Measurements from ENCODE around the gene EPB41L2. TPM values are rescaled to one million over a fixed set of nuclear protein-coding genes. Genes with fewer than 3 reads are reported as not detected.
A peak's percentile ranks its signal among the peaks of the same experiment; 100 is the strongest.

Gene EPB41L2
- total RNA-seq, 1 experiment from 2014 or later, result 17.5 TPM

- DNase-seq (ENCODE audit: low spot score), result no peak
Observed at GRCh38 chr6:130865793-130866192, 197.3 kb downstream of the EPB41L2 start.

- DNase-seq (ENCODE audit: low spot score), result no peak
Observed at GRCh38 chr6:130864344-130864743, 198.7 kb downstream of the EPB41L2 start.

- DNase-seq (ENCODE audit: low spot score), result no peak
Observed at GRCh38 chr6:130863415-130864230, 199.4 kb downstream of the EPB41L2 start.

GRCh38 chr6:130862370-130862769 is 200.7 kb downstream of the EPB41L2 start:
- DNase-seq (ENCODE audit: low spot score), result no peak

- DNase-seq (ENCODE audit: low spot score), result no peak
Observed at GRCh38 chr6:130859161-130859867, 203.7 kb downstream of the EPB41L2 start.

- no peak for DNase-seq (ENCODE audit: low spot score)
Observed at GRCh38 chr6:130858498-130859160, 204.4 kb downstream of the EPB41L2 start.

GRCh38 chr6:130858054-130858453 is 205.0 kb downstream of the EPB41L2 start:
- DNase-seq (ENCODE audit: low spot score), result no peak

GRCh38 chr6:130853555-130854183 is 209.4 kb downstream of the EPB41L2 start:
- peak; percentile 51 for DNase-seq (ENCODE audit: low spot score)

GRCh38 chr6:130852844-130853554 is 210.0 kb downstream of the EPB41L2 start:
- peak; percentile 34 for DNase-seq (ENCODE audit: low spot score)

GRCh38 chr6:130851026-130851425 is 212.0 kb downstream of the EPB41L2 start:
- DNase-seq (ENCODE audit: low spot score), result no peak

- no peak for DNase-seq (ENCODE audit: low spot score)
Observed at GRCh38 chr6:130849594-130849993, 213.5 kb downstream of the EPB41L2 start.

GRCh38 chr6:130848945-130849344 is 214.1 kb downstream of the EPB41L2 start:
- peak; percentile 22 for DNase-seq (ENCODE audit: low spot score)

- DNase-seq (ENCODE audit: low spot score), result no peak
Observed at GRCh38 chr6:130847001-130847910, 215.8 kb downstream of the EPB41L2 start.

GRCh38 chr6:130846501-130846900 is 216.5 kb downstream of the EPB41L2 start:
- no peak for DNase-seq (ENCODE audit: low spot score)

- peak; percentile 30 for DNase-seq (ENCODE audit: low spot score)
Observed at GRCh38 chr6:130843575-130844320, 219.3 kb downstream of the EPB41L2 start.

- DNase-seq (ENCODE audit: low spot score), result peak; percentile 26
Observed at GRCh38 chr6:130841128-130841728, 221.8 kb downstream of the EPB41L2 start.

- DNase-seq (ENCODE audit: low spot score), result no peak
Observed at GRCh38 chr6:130840050-130840449, 223.0 kb downstream of the EPB41L2 start.

- DNase-seq (ENCODE audit: low spot score), result no peak
Observed at GRCh38 chr6:130839379-130839778, 223.7 kb downstream of the EPB41L2 start.

GRCh38 chr6:130838951-130839350 is 224.1 kb downstream of the EPB41L2 start:
- DNase-seq (ENCODE audit: low spot score), result no peak
